HepG2 (cell line): ENCODE measurements around the gene ZNF587B. TPM values are rescaled to one million over a fixed set of nuclear protein-coding genes. Genes with fewer than 3 reads are reported as not detected.

Source experiments
- AHDC1 ChIP-seq: sonication (generic); formaldehyde crosslinking; IDR thresholded peaks from 2 replicates; pipeline ENCODE4 v1.5.1; 2020; ENCODE audit warnings: mild to moderate bottlenecking, missing genetic modification reagents, borderline replicate concordance
- ARNT2 ChIP-seq: sonication (generic); formaldehyde crosslinking; IDR thresholded peaks from 2 replicates; pipeline ENCODE4 v1.8.0; 2022; ENCODE audit warnings: mild to moderate bottlenecking, low read depth, missing genetic modification reagents, moderate library complexity
- CHD4 ChIP-seq: fragments of 200-600 bp; sonication (generic); IDR thresholded peaks from 2 replicates; pipeline ENCODE4 v1.7.0; 2017; ENCODE audit warnings: mild to moderate bottlenecking, low read length, borderline replicate concordance
- DBP ChIP-seq: sonication (generic); formaldehyde crosslinking; IDR thresholded peaks from 2 replicates; pipeline ENCODE4 v1.4.0; 2020; ENCODE audit warnings: missing genetic modification reagents; ENCODE audit errors: not compliant biosample characterization
- FOXC1 ChIP-seq: sonication (generic); formaldehyde crosslinking; IDR thresholded peaks from 2 replicates; pipeline ENCODE4 v1.8.0; 2022; ENCODE audit warnings: mild to moderate bottlenecking, missing genetic modification reagents, borderline replicate concordance
- GATAD2A ChIP-seq: IDR thresholded peaks from 2 replicates; pipeline ENCODE4 v1.6.1; 2016
- HNF4A ChIP-seq: sonication (generic); formaldehyde crosslinking; IDR thresholded peaks from 2 replicates; pipeline ENCODE4 v1.4.0; 2020; ENCODE audit warnings: missing genetic modification reagents
- IRF2 ChIP-seq: IDR thresholded peaks from 2 replicates; pipeline ENCODE4 v1.6.1; 2018; ENCODE audit warnings: missing genetic modification reagents, missing compliant biosample characterization
- KLF16 ChIP-seq, 2 experiments: sonication (generic) in 1 of 2; formaldehyde crosslinking in 1 of 2; IDR thresholded peaks; 2 replicates each; pipeline versions ENCODE4 v1.6.1 to v1.8.0; 2016 to 2023; ENCODE audit warnings: missing genetic modification reagents in 2 of 2, missing compliant biosample characterization in 1 of 2
- NFYC ChIP-seq: IDR thresholded peaks from 2 replicates; pipeline ENCODE4 v1.6.1; 2016; ENCODE audit warnings: missing genetic modification reagents, missing compliant biosample characterization
- PAXIP1 ChIP-seq: sonication (generic); formaldehyde crosslinking; conservative IDR thresholded peaks from 2 replicates; pipeline ENCODE4 v1.4.0; 2020; ENCODE audit warnings: mild to moderate bottlenecking, missing genetic modification reagents, moderate library complexity
- POLR2A ChIP-seq, 2 experiments: IDR thresholded peaks; 2 replicates each; pipeline ENCODE4 v1.6.1; 2011; ENCODE audit warnings: low read depth in 2 of 2, low read length in 2 of 2, mild to moderate bottlenecking in 1 of 2, moderate library complexity in 1 of 2; ENCODE audit not compliant: insufficient read depth in 1 of 2
- ZNF256 ChIP-seq: sonication (generic); formaldehyde crosslinking; conservative IDR thresholded peaks from 2 replicates; pipeline ENCODE4 v1.4.0; 2020; ENCODE audit warnings: missing genetic modification reagents
- ZNF274 ChIP-seq: sonication (generic); formaldehyde crosslinking; IDR thresholded peaks from 2 replicates; pipeline ENCODE4 v1.5.1; 2020; ENCODE audit warnings: mild to moderate bottlenecking, missing genetic modification reagents
- ZNF329 ChIP-seq: sonication (generic); formaldehyde crosslinking; IDR thresholded peaks from 2 replicates; pipeline ENCODE4 v1.9.0; 2021; ENCODE audit warnings: low read depth, mild to moderate bottlenecking, missing genetic modification reagents
- ZNF605 ChIP-seq: sonication (generic); formaldehyde crosslinking; IDR thresholded peaks from 2 replicates; pipeline ENCODE4 v1.8.0; 2022; ENCODE audit warnings: mild to moderate bottlenecking, missing genetic modification reagents
- ZNF737 ChIP-seq: sonication (generic); formaldehyde crosslinking; IDR thresholded peaks from 2 replicates; pipeline ENCODE4 v1.5.0; 2020; ENCODE audit warnings: missing genetic modification reagents, mild to moderate bottlenecking, borderline replicate concordance
- ZNF772 ChIP-seq: sonication (generic); formaldehyde crosslinking; IDR thresholded peaks from 2 replicates; pipeline ENCODE4 v1.5.0; 2020; ENCODE audit warnings: mild to moderate bottlenecking, missing genetic modification reagents
- ZNF776 ChIP-seq: sonication (generic); formaldehyde crosslinking; IDR thresholded peaks from 2 replicates; pipeline ENCODE4 v1.4.0; 2020; ENCODE audit warnings: mild to moderate bottlenecking, missing genetic modification reagents
- ZNF781 ChIP-seq: sonication (generic); formaldehyde crosslinking; IDR thresholded peaks from 2 replicates; pipeline ENCODE4 v1.5.1; 2020; ENCODE audit warnings: borderline replicate concordance, mild to moderate bottlenecking, missing genetic modification reagents; ENCODE audit errors: not compliant biosample characterization
- polyA plus RNA-seq, 8 experiments: library from polyadenylated mRNA; depleted of rRNA in 3 of 8; stranded (reverse) in 7 of 8; unstranded in 1 of 8; fragments of >200 nt; fragmentation: Illumina TruSeq in 4 of 8; extraction: Trizol in 4 of 8; gene quantifications; 2 replicates each; pipeline versions ENCODE4 v1.2.1 to v1.2.3, GENCODE V29; 2011 to 2016; ENCODE audit warnings: low read depth in 4 of 8, missing spikeins in 1 of 8, mixed read lengths in 1 of 8; ENCODE audit not compliant: insufficient read depth in 1 of 8
- total RNA-seq, 5 experiments: library from RNA; depleted of rRNA; stranded (reverse); fragments of >200 nt; fragmentation: Illumina TruSeq; extraction: Trizol; gene quantifications; 2 replicates each; pipeline ENCODE4 v1.2.3, GENCODE V29; 2016; ENCODE audit warnings: low read depth in 1 of 5

ZNF587B gene
- total and polyA plus RNA-seq, 2 of the 13 experiments (the other 11 are each of a cell fraction or from before 2014, with no cell fraction given) = 5.2 to 29.9 TPM

GRCh38 chr19:57819475-57820148 lies 10.5 kb upstream of the ZNF587B start (continued):
- TF ChIP-seq PAXIP1 (CRISPR knock-in tag) (no peak; the same call in 1 of the 2 replicates), ZNF605 (0 out of 2 replicates have a peak, but pooled peaks have one; percentile 76), ZNF781 (peak; percentile 77), ARNT2 (CRISPR knock-in tag) (no peak), HNF4A (CRISPR knock-in tag) (peak; percentile 26; the same call in 1 of the 2 replicates), POLR2A (IDR thresholded peaks at IDR 0.05; ENCODE audit: insufficient read depth in 1 of 2, low read depth in 2 of 2, low read length in 2 of 2) (peak; percentile 92 to 94), ZNF329 (CRISPR knock-in tag) (peak; percentile 59; the same call in 1 of the 2 replicates), NFYC (peak; percentile 94), ZNF737 (peak; percentile 65; the same call in 1 of the 2 replicates), ZNF772 (0 out of 2 replicates have a peak, but pooled peaks have one; percentile 41), ZNF256 (CRISPR knock-in tag) (0 out of 2 replicates have a peak, but pooled peaks have one; percentile 59), ZNF274 (CRISPR knock-in tag) (peak; percentile 73; the same call in 1 of the 2 replicates), AHDC1 (peak; percentile 37; the same call in 1 of the 2 replicates), GATAD2A (CRISPR knock-in tag) (peak; percentile 60), ZNF776 (CRISPR knock-in tag) (no peak), IRF2 (CRISPR knock-in tag) (peak; percentile 58; the same call in 1 of the 2 replicates), DBP (CRISPR knock-in tag) (peak; percentile 73), FOXC1 (CRISPR knock-in tag) (peak; percentile 79; the same call in 1 of the 2 replicates), CHD4 (no peak), KLF16 (CRISPR knock-in tag; IDR thresholded peaks at IDR 0.05) (peak in 1 of 2 experiments; percentile 81; a peak in 2 of 4 replicates)
